ENCODE results near the gene RBM26.

- TF ChIP-seq, protein P1, sequence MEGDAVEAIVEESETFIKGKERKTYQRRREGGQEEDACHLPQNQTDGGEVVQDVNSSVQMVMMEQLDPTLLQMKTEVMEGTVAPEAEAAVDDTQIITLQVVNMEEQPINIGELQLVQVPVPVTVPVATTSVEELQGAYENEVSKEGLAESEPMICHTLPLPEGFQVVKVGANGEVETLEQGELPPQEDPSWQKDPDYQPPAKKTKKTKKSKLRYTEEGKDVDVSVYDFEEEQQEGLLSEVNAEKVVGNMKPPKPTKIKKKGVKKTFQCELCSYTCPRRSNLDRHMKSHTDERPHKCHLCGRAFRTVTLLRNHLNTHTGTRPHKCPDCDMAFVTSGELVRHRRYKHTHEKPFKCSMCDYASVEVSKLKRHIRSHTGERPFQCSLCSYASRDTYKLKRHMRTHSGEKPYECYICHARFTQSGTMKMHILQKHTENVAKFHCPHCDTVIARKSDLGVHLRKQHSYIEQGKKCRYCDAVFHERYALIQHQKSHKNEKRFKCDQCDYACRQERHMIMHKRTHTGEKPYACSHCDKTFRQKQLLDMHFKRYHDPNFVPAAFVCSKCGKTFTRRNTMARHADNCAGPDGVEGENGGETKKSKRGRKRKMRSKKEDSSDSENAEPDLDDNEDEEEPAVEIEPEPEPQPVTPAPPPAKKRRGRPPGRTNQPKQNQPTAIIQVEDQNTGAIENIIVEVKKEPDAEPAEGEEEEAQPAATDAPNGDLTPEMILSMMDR (IDR thresholded peaks at IDR 0.05; ENCODE audit: low read depth, low read length, missing input control) = no peak
- TF ChIP-seq RAD21 (IDR thresholded peaks at IDR 0.05) (no peak), HNF4A (conservative IDR thresholded peaks at IDR 0.05) (no peak), FOXA1 (IDR thresholded peaks at IDR 0.05) (no peak), SP1 (IDR thresholded peaks at IDR 0.05) (no peak), JUND (IDR thresholded peaks at IDR 0.05) (no peak), EGR1 (IDR thresholded peaks at IDR 0.05; ENCODE audit: low read depth in 2 of 2) (no peak), YY1 (IDR thresholded peaks at IDR 0.05) (no peak), GABPA (IDR thresholded peaks at IDR 0.05 in 1 of 2, conservative IDR thresholded peaks at IDR 0.05 in 1 of 2) (no peak), MAX (IDR thresholded peaks at IDR 0.05) (no peak)
- TF ChIP-seq, protein P2, sequence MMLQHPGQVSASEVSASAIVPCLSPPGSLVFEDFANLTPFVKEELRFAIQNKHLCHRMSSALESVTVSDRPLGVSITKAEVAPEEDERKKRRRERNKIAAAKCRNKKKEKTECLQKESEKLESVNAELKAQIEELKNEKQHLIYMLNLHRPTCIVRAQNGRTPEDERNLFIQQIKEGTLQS (IDR thresholded peaks at IDR 0.05) = no peak
These were observed 108.9 kb downstream of the RBM26 start for GRCh38 chr13:79297128-79297527.
